Mesendoderm (in vitro differentiated cells): Measurements from ENCODE around the gene GDF11.
"Not testable (repeated sequence)": the region's sequence is repeated elsewhere in the genome, so short reads cannot be mapped to it uniquely, and the experiment has no call there.

Experiments
- DNase-seq: peaks from one replicate; pipeline ENCODE4 v3.0.0; 2013
- H2AK5ac ChIP-seq: 2 replicates; pipeline ENCODE4 v1.6.1; 2013; ENCODE audit warnings: low read length, inconsistent platforms
- H2BK120ac ChIP-seq: 2 replicates; pipeline ENCODE4 v1.6.1; 2013; ENCODE audit warnings: low read depth, mild to moderate bottlenecking, low read length, moderate library complexity, mixed read lengths
- H2BK15ac ChIP-seq: replicated peaks from 2 replicates; pipeline ENCODE4 v1.6.1; 2013; ENCODE audit warnings: low read depth, mild to moderate bottlenecking, moderate library complexity
- H2BK5ac ChIP-seq: 2 replicates; pipeline ENCODE4 v1.6.1; 2013; ENCODE audit warnings: low read length, inconsistent platforms
- H3K18ac ChIP-seq: 2 replicates; pipeline ENCODE4 v1.6.1; 2013; ENCODE audit warnings: mild to moderate bottlenecking, low read length, mixed read lengths
- H3K23ac ChIP-seq: one replicate; pipeline ENCODE4 v1.6.1; 2013; ENCODE audit warnings: low read length
- H3K27ac ChIP-seq: 2 replicates; pipeline ENCODE4 v1.5.1; 2013; ENCODE audit warnings: low read depth, mild to moderate bottlenecking, inconsistent platforms, low read length, moderate library complexity
- H3K27me3 ChIP-seq: 2 replicates; pipeline ENCODE4 v1.6.1; 2013; ENCODE audit warnings: low read length, control low read depth, mild to moderate bottlenecking, inconsistent platforms; ENCODE audit not compliant: insufficient read depth, poor library complexity
- H3K36me3 ChIP-seq: 2 replicates; pipeline ENCODE4 v1.6.1; 2013; ENCODE audit warnings: low read length, inconsistent platforms; ENCODE audit not compliant: control insufficient read depth, insufficient read depth
- H3K4ac ChIP-seq: one replicate; pipeline ENCODE4 v1.6.1; 2013; ENCODE audit warnings: low read depth, mild to moderate bottlenecking, low read length, moderate library complexity
- H3K4me1 ChIP-seq: 2 replicates; pipeline ENCODE4 v1.6.1; 2013; ENCODE audit warnings: low read depth, low read length, inconsistent platforms; ENCODE audit not compliant: control insufficient read depth
- H3K4me2 ChIP-seq: 2 replicates; pipeline ENCODE4 v1.6.1; 2013; ENCODE audit warnings: low read length
- H3K4me3 ChIP-seq: 2 replicates; pipeline ENCODE4 v1.5.1; 2013; ENCODE audit warnings: mild to moderate bottlenecking, low read length
- H3K56ac ChIP-seq: one replicate; pipeline ENCODE4 v1.6.1; 2013; ENCODE audit warnings: low read length
- H3K79me1 ChIP-seq: 2 replicates; pipeline ENCODE4 v1.6.1; 2013; ENCODE audit warnings: low read length, inconsistent platforms
- H3K79me2 ChIP-seq: 2 replicates; pipeline ENCODE4 v1.6.1; 2013; ENCODE audit warnings: mild to moderate bottlenecking, low read length; ENCODE audit not compliant: control insufficient read depth, insufficient read depth
- H3K9ac ChIP-seq: 2 replicates; pipeline ENCODE4 v1.6.1; 2013; ENCODE audit warnings: low read length, inconsistent platforms
- H4K5ac ChIP-seq: one replicate; pipeline ENCODE4 v1.6.1; 2013; ENCODE audit warnings: low read length
- H4K8ac ChIP-seq: one replicate; pipeline ENCODE4 v1.6.1; 2013; ENCODE audit warnings: low read depth, mild to moderate bottlenecking, control low read depth, low read length, moderate library complexity
- WGBS: extraction: QIAGEN DNeasy Blood & Tissue Kit; methylation state at CpG from one replicate; pipeline ENCODE4 v1.1.7; 2013; ENCODE audit warnings: low lambda C conversion rate, missing lambda C conversion rate; ENCODE audit not compliant: insufficient coverage; ENCODE audit errors: extremely low coverage; 5-methylcytosine and 5-hydroxymethylcytosine counted together

Gene GDF11

DNA sequence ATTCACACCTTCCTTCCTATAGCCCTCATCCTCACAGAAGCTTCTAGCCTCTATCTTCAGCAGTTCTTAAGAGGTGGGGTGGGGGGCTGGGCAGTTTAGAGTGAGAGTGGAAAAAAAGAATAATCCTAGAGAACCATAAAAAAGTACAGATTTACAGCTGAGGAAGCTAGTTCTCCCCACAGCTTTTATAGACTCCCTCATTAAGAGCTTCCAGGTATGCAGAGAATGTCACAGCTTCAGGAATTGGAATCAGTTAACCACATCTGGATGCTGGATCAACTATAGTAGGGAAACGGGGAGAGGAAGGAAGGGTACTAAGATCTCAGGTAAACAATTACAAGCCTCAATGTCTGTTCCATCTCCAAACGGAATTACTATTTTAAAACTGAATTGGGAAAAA lies 12.3 kb downstream of the GDF11 start:
- no peaks in the 10 kb centered on the region for H3K79me1 ChIP-seq
- H2AK5ac ChIP-seq: no peak overlapping the region
- H3K23ac ChIP-seq: no peak overlapping the region
- H3K36me3 ChIP-seq: peaks cover 12% of the 10 kb centered on the region
- peak; percentile 80 for DNase-seq
- no CpG with 5 or more reads among the region's 2 CpGs for WGBS
- no peak overlapping the region for H2BK120ac ChIP-seq
- no peak overlapping the region for H4K5ac ChIP-seq
- H3K27ac ChIP-seq: no peak overlapping the region
- no peak overlapping the region for H3K4me2 ChIP-seq
- H3K4ac ChIP-seq: no peak overlapping the region
- no peak overlapping the region for H4K8ac ChIP-seq
- no peaks in the 10 kb centered on the region for H3K79me2 ChIP-seq
- H3K4me1 ChIP-seq: peaks cover 3% of the 10 kb centered on the region
- H3K9ac ChIP-seq: no peak overlapping the region
- H3K4me3 ChIP-seq: no peak overlapping the region
- H3K27me3 ChIP-seq: no peaks in the 10 kb centered on the region
- no peak overlapping the region for H2BK5ac ChIP-seq
- no peak overlapping the region for H3K56ac ChIP-seq
- H3K18ac ChIP-seq: no peak overlapping the region
- no peak overlapping the region for H2BK15ac ChIP-seq

DNA sequence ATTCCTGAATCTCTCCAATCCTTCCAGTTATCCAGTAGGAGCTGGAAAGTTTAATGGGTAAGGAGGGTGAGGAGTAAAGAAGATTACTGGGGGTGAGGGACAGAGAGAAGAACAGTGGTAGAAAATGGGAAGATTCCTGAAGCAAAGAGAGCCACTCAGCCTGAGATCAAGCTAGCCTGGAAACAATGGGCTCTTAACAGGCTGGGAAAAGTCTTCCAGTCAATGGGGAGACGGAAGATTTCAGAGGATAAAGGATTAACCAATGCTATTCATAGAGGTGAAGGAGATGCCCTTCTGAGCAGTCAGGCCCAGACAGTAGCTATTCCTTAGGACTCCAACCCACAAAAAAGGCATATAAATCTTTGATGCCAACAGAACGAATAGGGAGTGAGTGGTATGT lies 14.8 kb downstream of the GDF11 start:
- Histone ChIP-seq H3K79me2 (no peaks in the 10 kb centered on the region), H3K36me3 (peaks cover 11% of the 10 kb centered on the region)
- WGBS: no CpG with 5 or more reads among the region's 2 CpGs

DNA sequence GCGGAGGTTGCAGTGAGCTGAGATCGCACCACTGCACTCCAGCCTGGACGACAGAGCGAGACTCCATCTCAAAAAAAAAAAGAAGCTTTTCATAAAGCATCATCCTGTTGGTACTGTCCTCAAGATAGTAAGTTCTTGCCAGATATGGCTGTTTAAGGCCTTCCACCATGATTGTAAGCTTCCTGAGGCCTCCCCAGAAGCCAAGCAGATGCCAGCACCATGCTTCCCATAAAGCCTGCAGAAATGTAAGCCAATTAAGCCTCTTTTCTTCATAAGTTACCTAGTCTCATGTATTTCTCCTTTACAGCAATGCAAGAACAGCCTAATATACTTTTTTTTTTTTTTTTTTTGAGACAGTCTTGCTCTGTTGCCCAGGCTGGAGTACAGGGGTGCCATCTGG lies 15.7 kb downstream of the GDF11 start:
- H3K4me3 ChIP-seq, H4K8ac ChIP-seq, H3K56ac ChIP-seq, H3K79me1 ChIP-seq, H3K4ac ChIP-seq, H3K79me2 ChIP-seq, H2BK120ac ChIP-seq, H3K27ac ChIP-seq, H3K36me3 ChIP-seq, H2BK5ac ChIP-seq, H3K23ac ChIP-seq, DNase-seq, H2BK15ac ChIP-seq, H4K5ac ChIP-seq, H3K18ac ChIP-seq, H2AK5ac ChIP-seq, H3K4me1 ChIP-seq, H3K4me2 ChIP-seq, H3K9ac ChIP-seq, H3K27me3 ChIP-seq: not testable (repeated sequence)
- no CpG with 5 or more reads among the region's 4 CpGs for WGBS

More for the DNA sequence above, 14.8 kb downstream of the GDF11 start:
- H2AK5ac ChIP-seq: no peak overlapping the region
- no peak overlapping the region for H2BK120ac ChIP-seq
- H3K18ac ChIP-seq: no peak overlapping the region
- H3K27me3 ChIP-seq: no peaks in the 10 kb centered on the region
- no peak overlapping the region for H3K23ac ChIP-seq
- H3K4me2 ChIP-seq: no peak overlapping the region
- H3K56ac ChIP-seq: peak overlapping the region; percentile 15
- no peak overlapping the region for H4K8ac ChIP-seq
- H3K4me1 ChIP-seq: peaks cover 3% of the 10 kb centered on the region
- no peak overlapping the region for H2BK15ac ChIP-seq
- no peak overlapping the region for H4K5ac ChIP-seq
- H3K27ac ChIP-seq: peak overlapping the region; percentile 36
- no peak overlapping the region for H3K4me3 ChIP-seq
- H3K9ac ChIP-seq: no peak overlapping the region
- no peak overlapping the region for H3K4ac ChIP-seq
- DNase-seq: peak; percentile 51
- no peak overlapping the region for H2BK5ac ChIP-seq
- H3K79me1 ChIP-seq: peaks cover 2% of the 10 kb centered on the region

DNA sequence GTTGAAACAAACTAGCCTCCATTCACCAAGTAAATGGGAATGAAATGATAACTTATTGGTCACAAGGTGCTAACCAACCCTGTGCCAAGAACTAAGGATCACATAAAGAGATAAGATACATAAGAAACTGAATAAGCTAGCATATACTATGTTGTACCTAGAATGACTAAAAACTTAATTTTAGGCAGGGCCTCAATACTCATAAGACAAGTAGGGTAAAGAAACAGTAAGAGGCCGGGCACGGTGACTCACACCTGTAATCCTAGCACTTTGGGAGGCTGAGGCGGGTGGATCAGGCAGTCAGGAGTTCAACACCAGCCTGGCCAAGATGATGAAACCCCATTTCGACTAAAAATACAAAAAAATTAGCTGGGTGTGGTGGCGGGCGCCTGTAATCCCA lies 17.7 kb downstream of the GDF11 start:
- Histone ChIP-seq H3K4me1 (no peaks in the 10 kb centered on the region), H3K27me3 (no peaks in the 10 kb centered on the region), H3K79me2 (no peaks in the 10 kb centered on the region), H4K5ac (no peak overlapping the region), H4K8ac (no peak overlapping the region), H2BK120ac (no peak overlapping the region), H3K18ac (no peak overlapping the region), H3K4me2 (no peak overlapping the region), H3K36me3 (peaks cover 8% of the 10 kb centered on the region), H3K27ac (no peak overlapping the region), H2BK5ac (no peak overlapping the region), H3K79me1 (peaks cover 4% of the 10 kb centered on the region), H2AK5ac (no peak overlapping the region), H3K4ac (no peak overlapping the region), H3K9ac (no peak overlapping the region), H3K56ac (no peak overlapping the region), H3K23ac (no peak overlapping the region), H2BK15ac (no peak overlapping the region), H3K4me3 (no peak overlapping the region)
- DNase-seq: no peak
- WGBS: no CpG with 5 or more reads among the region's 6 CpGs

DNA sequence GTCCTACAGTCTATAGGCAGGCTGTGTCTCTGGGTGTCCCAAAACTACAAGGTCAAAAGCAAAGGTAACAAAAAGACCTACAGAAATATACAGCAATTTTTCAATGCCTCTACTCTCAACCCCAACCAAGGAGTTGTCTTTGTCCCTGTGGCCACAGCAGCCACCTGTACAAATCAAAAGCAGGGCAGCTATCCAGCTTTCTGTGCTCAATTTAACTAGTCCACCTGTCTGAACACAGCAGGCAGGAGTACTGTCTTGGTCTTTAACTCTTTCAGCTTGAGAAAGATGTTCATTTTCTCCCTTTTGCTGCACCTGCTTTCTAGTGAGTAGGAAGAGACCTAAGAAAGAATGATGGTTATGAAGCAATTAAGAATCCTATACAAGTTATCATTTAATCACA lies 19.7 kb downstream of the GDF11 start:
- H3K36me3 ChIP-seq: peaks cover 2% of the 10 kb centered on the region
- no peak overlapping the region for H2BK15ac ChIP-seq
- no peak overlapping the region for H3K18ac ChIP-seq
- H3K27me3 ChIP-seq: no peaks in the 10 kb centered on the region
- no peak overlapping the region for H3K4me2 ChIP-seq
- no peak overlapping the region for H3K56ac ChIP-seq
- no peak overlapping the region for H3K9ac ChIP-seq
- no peak overlapping the region for H3K4ac ChIP-seq
- H3K27ac ChIP-seq: no peak overlapping the region
- no peak overlapping the region for H3K23ac ChIP-seq
- no peak overlapping the region for H4K8ac ChIP-seq
- no peak for DNase-seq
- H3K4me3 ChIP-seq: no peak overlapping the region
- no peak overlapping the region for H2BK5ac ChIP-seq
- no peak overlapping the region for H4K5ac ChIP-seq
- H2BK120ac ChIP-seq: no peak overlapping the region
- no peaks in the 10 kb centered on the region for H3K4me1 ChIP-seq
- H3K79me1 ChIP-seq: peaks cover 6% of the 10 kb centered on the region
- H2AK5ac ChIP-seq: no peak overlapping the region
- no peaks in the 10 kb centered on the region for H3K79me2 ChIP-seq

DNA sequence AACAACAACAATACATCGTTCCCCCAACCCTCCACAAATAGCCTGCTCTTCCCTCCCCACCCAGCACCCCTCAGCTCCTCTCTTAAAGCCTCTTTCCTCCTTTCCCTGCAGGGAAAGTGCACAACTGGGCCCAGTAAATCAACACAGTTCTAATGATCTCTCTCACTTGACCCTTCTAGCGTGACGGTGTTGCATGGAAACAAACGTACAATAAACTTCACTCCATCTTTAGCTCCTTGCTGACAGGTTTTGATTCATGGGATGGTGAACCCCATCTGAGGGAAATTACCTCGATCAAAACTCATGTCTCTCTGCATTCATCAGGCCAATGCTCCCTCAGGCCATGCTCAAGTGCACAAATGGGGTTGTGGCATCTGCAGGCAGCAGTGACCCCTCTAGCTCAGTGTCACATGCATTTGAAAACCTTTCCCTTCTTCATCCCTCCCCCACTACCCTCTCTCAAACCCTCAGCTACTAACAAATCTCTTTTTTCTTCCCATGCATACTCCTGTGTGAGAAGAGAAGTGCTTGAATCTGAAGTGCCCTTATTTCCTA lies 22.9 kb downstream of the GDF11 start:
- peaks cover 8% of the 10 kb centered on the region for H3K79me1 ChIP-seq
- H3K23ac ChIP-seq: no peak overlapping the region
- DNase-seq: no peak

More for the DNA sequence above, 22.9 kb downstream of the GDF11 start:
- Histone ChIP-seq H3K79me2 (no peaks in the 10 kb centered on the region), H3K4me2 (no peak overlapping the region), H3K4me3 (no peak overlapping the region), H2BK15ac (no peak overlapping the region), H4K5ac (no peak overlapping the region), H3K27me3 (no peaks in the 10 kb centered on the region), H3K4me1 (no peaks in the 10 kb centered on the region), H4K8ac (no peak overlapping the region), H3K9ac (no peak overlapping the region), H3K56ac (no peak overlapping the region), H2AK5ac (no peak overlapping the region), H3K4ac (no peak overlapping the region), H2BK120ac (no peak overlapping the region), H3K36me3 (no peaks in the 10 kb centered on the region), H2BK5ac (no peak overlapping the region), H3K27ac (no peak overlapping the region), H3K18ac (no peak overlapping the region)
- no CpG with 5 or more reads among the region's 5 CpGs for WGBS
